IMR-90 (cell line): ENCODE data around the gene ZXDC. TPM values are rescaled to one million over a fixed set of nuclear protein-coding genes. Genes with fewer than 3 reads are reported as not detected.

Experiments
- ATAC-seq: fragments of 200-7000 bp; cut with Tn5 transposase; 2 replicates; pipeline ENCODE4 v1.9.1; 2020; ENCODE audit warnings: low read depth, mild to moderate bottlenecking, moderate library complexity
- BruUV-seq: library from RNA; stranded (reverse); fragments of 400-500 nt; replicated peaks from 2 replicates; lab custom pipeline; 2021; lab: Mats Ljungman, UMichigan
- CTCF ChIA-PET: fragments of 300-600 bp; formaldehyde crosslinking; extraction: SDS; loops from one replicate; lab custom pipeline; 2021; ENCODE audit warnings: antibody characterized with exemption; lab: Yijun Ruan, JAX
- POLR2A ChIA-PET: fragments of 300-600 bp; sonication (Branson Sonifier 250); formaldehyde crosslinking; loops from one replicate; lab custom pipeline; 2022; ENCODE audit warnings: antibody characterized with exemption; ENCODE audit not compliant: unreplicated experiment; lab: Charles Lee
- DNase-seq: peaks from one replicate; pipeline ENCODE4 v3.0.0; 2013
- H2AFZ ChIP-seq: replicated peaks from 2 replicates; pipeline ENCODE3; 2013; ENCODE audit warnings: low read length, mild to moderate bottlenecking; ENCODE audit not compliant: poor library complexity
- H2AK5ac ChIP-seq: 2 replicates; pipeline ENCODE4 v1.6.1; 2013; ENCODE audit warnings: low read depth, low read length, inconsistent platforms
- H2AK9ac ChIP-seq: replicated peaks from 2 replicates; pipeline ENCODE3; 2013; ENCODE audit warnings: mild to moderate bottlenecking, low read depth, low read length, moderate library complexity; ENCODE audit not compliant: poor library complexity
- H2BK120ac ChIP-seq: 2 replicates; pipeline ENCODE4 v1.6.1; 2013; ENCODE audit warnings: low read depth, low read length, inconsistent platforms
- H2BK15ac ChIP-seq: 3 replicates; pipeline ENCODE4 v1.6.1; 2013; ENCODE audit warnings: low read depth, low read length, inconsistent platforms
- H2BK20ac ChIP-seq: 2 replicates; pipeline ENCODE4 v1.6.1; 2013; ENCODE audit warnings: low read depth, mild to moderate bottlenecking, inconsistent platforms, low read length, moderate library complexity
- H2BK5ac ChIP-seq: 2 replicates; pipeline ENCODE4 v1.6.1; 2013; ENCODE audit warnings: mild to moderate bottlenecking, low read depth, low read length, inconsistent platforms; ENCODE audit not compliant: poor library complexity, severe bottlenecking
- H3K14ac ChIP-seq: replicated peaks from 2 replicates; pipeline ENCODE4 v1.6.1; 2013; ENCODE audit warnings: low read depth, low read length, inconsistent platforms
- H3K18ac ChIP-seq: 2 replicates; pipeline ENCODE4 v1.6.1; 2013; ENCODE audit warnings: low read depth, low read length, control low read depth
- H3K23ac ChIP-seq: 2 replicates; pipeline ENCODE4 v1.6.1; 2013; ENCODE audit warnings: low read depth, low read length, inconsistent platforms
- H3K27ac ChIP-seq: 2 replicates; pipeline ENCODE4 v1.5.1; 2013; ENCODE audit warnings: mild to moderate bottlenecking, control low read depth, low read length; ENCODE audit not compliant: insufficient read depth
- H3K27me3 ChIP-seq: 2 replicates; pipeline ENCODE4 v1.6.1; 2013; ENCODE audit warnings: low read length; ENCODE audit not compliant: control insufficient read depth, insufficient read depth
- H3K36me3 ChIP-seq: 2 replicates; pipeline ENCODE4 v1.6.1; 2013; ENCODE audit warnings: low read length, mixed read lengths; ENCODE audit not compliant: control insufficient read depth, insufficient read depth
- H3K4ac ChIP-seq: 2 replicates; pipeline ENCODE4 v1.6.1; 2013; ENCODE audit warnings: low read depth, low read length, inconsistent platforms
- H3K4me1 ChIP-seq: 2 replicates; pipeline ENCODE4 v1.6.1; 2013; ENCODE audit warnings: low read length, mixed read lengths; ENCODE audit not compliant: control insufficient read depth, insufficient read depth
- H3K4me2 ChIP-seq: 2 replicates; pipeline ENCODE4 v1.6.1; 2013; ENCODE audit warnings: low read depth, mild to moderate bottlenecking, control low read depth, low read length, moderate library complexity
- H3K4me3 ChIP-seq: 2 replicates; pipeline ENCODE4 v1.5.1; 2013; ENCODE audit warnings: low read depth, mild to moderate bottlenecking, control low read depth, low read length, moderate library complexity; ENCODE audit not compliant: insufficient read depth
- H3K56ac ChIP-seq: 2 replicates; pipeline ENCODE4 v1.6.1; 2013; ENCODE audit warnings: low read length, inconsistent platforms; ENCODE audit not compliant: insufficient read depth; ENCODE audit errors: extremely low read depth
- H3K79me1 ChIP-seq, 2 experiments: 2 replicates each; pipeline ENCODE4 v1.6.1; 2013; ENCODE audit warnings: low read length in 2 of 2, inconsistent platforms in 1 of 2, low read depth in 1 of 2
- H3K9ac ChIP-seq: 2 replicates; pipeline ENCODE4 v1.6.1; 2013; ENCODE audit warnings: low read depth, low read length, control low read depth
- H3K9me1 ChIP-seq: 2 replicates; pipeline ENCODE4 v1.6.1; 2013; ENCODE audit warnings: low read length, inconsistent platforms; ENCODE audit not compliant: insufficient read depth
- H3K9me3 ChIP-seq: 2 replicates; pipeline ENCODE4 v1.6.1; 2013; ENCODE audit warnings: low read length; ENCODE audit not compliant: control insufficient read depth, insufficient read depth
- H4K20me1 ChIP-seq: 2 replicates; pipeline ENCODE4 v1.6.1; 2013; ENCODE audit warnings: low read length, inconsistent platforms; ENCODE audit not compliant: insufficient read depth
- H4K5ac ChIP-seq: 2 replicates; pipeline ENCODE4 v1.6.1; 2013; ENCODE audit warnings: mild to moderate bottlenecking, low read depth, low read length, control low read depth
- H4K8ac ChIP-seq, 2 experiments: 2 replicates each; pipeline ENCODE4 v1.6.1; 2013; ENCODE audit warnings: low read depth in 2 of 2, low read length in 2 of 2, control low read depth in 1 of 2, inconsistent platforms in 1 of 2
- H4K91ac ChIP-seq: 2 replicates; pipeline ENCODE4 v1.6.1; 2013; ENCODE audit warnings: low read depth, low read length, inconsistent platforms; ENCODE audit not compliant: insufficient read depth
- CEBPB ChIP-seq: IDR thresholded peaks from 2 replicates; pipeline ENCODE4 v1.6.1; 2012; ENCODE audit warnings: low read depth, low read length, improper control_type of control experiment
- MAZ ChIP-seq: IDR thresholded peaks from 2 replicates; pipeline ENCODE4 v1.6.1; 2012; ENCODE audit warnings: low read depth, mild to moderate bottlenecking, low read length, improper control_type of control experiment, moderate library complexity, borderline replicate concordance
- WGBS, 2 experiments: methylation state at CpG; one replicate each; pipeline versions ENCODE4 v1.1.5 to v1.1.7; 2013; ENCODE audit warnings: missing lambda C conversion rate in 2 of 2; ENCODE audit not compliant: insufficient read length in 1 of 2; ENCODE audit errors: extremely low coverage in 2 of 2; 5-methylcytosine and 5-hydroxymethylcytosine counted together
- dilution Hi-C: fragments of 300-500 bp; cut with HindIII; formaldehyde crosslinking; loops from one replicate; pipeline ENCODE4 v1.14.3; 2018; ENCODE audit warnings: low sequenced_read_pairs; ENCODE audit not compliant: unreplicated experiment
- in situ Hi-C: fragments of 300-500 bp; cut with MboI; formaldehyde crosslinking; loops from 3 replicates; pipeline ENCODE4 v1.14.3; 2019; ENCODE audit warnings: low sequenced_read_pairs, inconsistent platforms, mixed read lengths
- intact Hi-C: fragments of 100-400 bp; cut with micrococcal nuclease; formaldehyde crosslinking; loops from 2 replicates; pipeline ENCODE4 v1.10.0; 2022
- polyA plus RNA-seq, 3 experiments: library from polyadenylated mRNA; depleted of rRNA; stranded (reverse); fragments of >200 nt; gene quantifications; 2 replicates each; pipeline ENCODE4 v1.2.3, GENCODE V29; 2012; ENCODE audit warnings: low replicate concordance in 1 of 3
- total RNA-seq: library from RNA; depleted of rRNA; stranded (reverse); fragments of >200 nt; gene quantifications from 2 replicates; pipeline ENCODE4 v1.2.3, GENCODE V29; 2012

ZXDC gene
- total and polyA plus RNA-seq, 2 of the 4 experiments (the other 2 are of a cell fraction): 11.5 to 14.3 TPM

DNA sequence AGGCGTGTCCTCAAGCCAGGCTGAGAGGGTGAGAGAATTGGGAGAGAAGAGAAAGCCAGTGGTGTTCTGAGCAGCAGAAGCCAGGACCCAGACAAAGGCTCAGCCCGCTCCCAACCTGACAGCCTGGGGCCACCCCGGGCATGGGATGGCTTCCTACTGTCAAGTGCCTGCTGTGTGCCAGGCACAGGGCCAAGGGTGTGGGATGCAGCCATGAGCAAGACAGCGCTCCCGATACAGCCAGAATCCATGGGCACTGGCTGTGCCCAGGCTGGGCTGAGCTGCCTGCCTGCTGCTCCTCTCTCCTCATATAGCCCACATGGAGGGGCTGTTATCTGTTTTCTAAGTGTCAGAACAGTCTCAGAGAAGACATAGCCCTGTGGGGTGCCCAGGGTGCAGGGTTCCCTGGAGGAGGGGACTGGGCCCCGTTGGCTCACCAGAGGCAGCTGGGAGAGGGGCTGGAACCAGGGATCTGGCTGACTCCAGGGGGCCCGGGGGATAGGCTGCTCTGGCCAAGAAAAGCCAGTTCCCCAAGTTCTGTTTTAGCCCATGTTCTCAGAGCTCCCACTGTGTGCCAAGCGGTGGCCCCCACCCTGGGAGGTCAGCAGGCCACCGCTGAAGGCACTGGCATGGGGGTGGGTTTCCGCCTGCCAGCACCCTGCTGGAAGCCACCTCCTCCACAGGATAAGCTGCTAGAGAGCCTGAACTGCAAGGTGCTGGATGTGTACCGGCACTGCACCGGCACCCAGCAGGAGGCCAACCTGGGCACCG, 42.0 kb downstream of the ZXDC start:
- H3K4me2 ChIP-seq: no peak overlapping the region
- no peak overlapping the region for H4K8ac ChIP-seq
- H2BK15ac ChIP-seq: no peak overlapping the region
- in situ Hi-C loops: no loop called here
- H3K4me1 ChIP-seq: no peaks in the 10 kb centered on the region
- no peak overlapping the region for H2BK5ac ChIP-seq
- no peaks in the 10 kb centered on the region for H3K27me3 ChIP-seq
- H2AFZ ChIP-seq: no peak overlapping the region
- no peak overlapping the region for H3K4me3 ChIP-seq
- no TSS peak for BruUV-seq
- no peaks in the 10 kb centered on the region for H3K79me1 ChIP-seq
- no peak overlapping the region for H2AK5ac ChIP-seq
- CTCF ChIA-PET: no interaction called here
- TF ChIP-seq MAZ (no peak), CEBPB (no peak)
- H3K4ac ChIP-seq: no peak overlapping the region
- no peak overlapping the region for H3K18ac ChIP-seq
- WGBS, 2 experiments: 87% methylated on average over 6 of the region's 13 CpGs; no CpG with 5 or more reads in 1 of the 2 experiments
- no peak overlapping the region for H4K5ac ChIP-seq
- no peak overlapping the region for H3K56ac ChIP-seq
- H3K9me1 ChIP-seq: no peaks in the 10 kb centered on the region; the same call in 1 of the 2 replicates
- no peak for ATAC-seq
- no peak overlapping the region for H3K9ac ChIP-seq
- dilution Hi-C loops: no loop called here
- peaks cover 2% of the 10 kb centered on the region; the same call in 1 of the 2 replicates for H3K36me3 ChIP-seq
- H3K23ac ChIP-seq: no peak overlapping the region
- H4K20me1 ChIP-seq: no peaks in the 10 kb centered on the region
- DNase-seq: no peak
- H3K14ac ChIP-seq: no peak overlapping the region
- no peak overlapping the region for H2BK120ac ChIP-seq
- H4K91ac ChIP-seq: no peak overlapping the region
- POLR2A ChIA-PET: no interaction called here
- no peak overlapping the region for H3K27ac ChIP-seq
- no peak overlapping the region for H2BK20ac ChIP-seq
- intact Hi-C loops: no loop called here
- no peaks in the 10 kb centered on the region for H3K9me3 ChIP-seq
- H2AK9ac ChIP-seq: peak overlapping the region; percentile 31
